GM21717 (cell line): ENCODE measurements around the gene ANXA5.
"Not testable (repeated sequence)": the region's sequence is repeated elsewhere in the genome, so short reads cannot be mapped to it uniquely, and the experiment has no call there.

ENCODE experiments used
- ATAC-seq: cut with Tn5 transposase; IDR thresholded peaks from one replicate; pipeline ENCODE4 v1.9.1; 2021; ENCODE audit warnings: mild to moderate bottlenecking, moderate library complexity; ENCODE audit not compliant: unreplicated experiment

Gene ANXA5

GRCh38 chr4:121679951-121680350 lies 16.8 kb downstream of the ANXA5 start:
- ATAC-seq, result no peak

GRCh38 chr4:121679267-121679666 lies 17.5 kb downstream of the ANXA5 start:
- ATAC-seq, result no peak

- no peak for ATAC-seq
These were observed 19.3 kb downstream of the ANXA5 start for GRCh38 chr4:121677524-121677923.

GRCh38 chr4:121676345-121677075 lies 20.3 kb downstream of the ANXA5 start:
- no peak for ATAC-seq

GRCh38 chr4:121675715-121676114 lies 21.1 kb downstream of the ANXA5 start:
- no peak for ATAC-seq

- no peak for ATAC-seq
These were observed 22.1 kb downstream of the ANXA5 start for GRCh38 chr4:121674696-121675095.

GRCh38 chr4:121674191-121674590 lies 22.6 kb downstream of the ANXA5 start:
- ATAC-seq, result no peak

GRCh38 chr4:121669163-121669550 lies 27.6 kb downstream of the ANXA5 start:
- no peak for ATAC-seq

- ATAC-seq, result no peak
These were observed 28.2 kb downstream of the ANXA5 start for GRCh38 chr4:121668368-121669162.

- ATAC-seq, result no peak
These were observed 30.6 kb downstream of the ANXA5 start for GRCh38 chr4:121666091-121666679.

GRCh38 chr4:121665371-121665770 lies 31.4 kb downstream of the ANXA5 start:
- ATAC-seq, result no peak

GRCh38 chr4:121662225-121662624 lies 34.6 kb downstream of the ANXA5 start:
- ATAC-seq, result no peak

- ATAC-seq, result not testable (repeated sequence)
These were observed 36.4 kb downstream of the ANXA5 start for GRCh38 chr4:121660175-121660933.

- no peak for ATAC-seq
These were observed 38.7 kb downstream of the ANXA5 start for GRCh38 chr4:121658125-121658524.

GRCh38 chr4:121656269-121656641 lies 40.5 kb downstream of the ANXA5 start:
- peak; percentile 35 for ATAC-seq

GRCh38 chr4:121655320-121656268 lies 41.2 kb downstream of the ANXA5 start:
- no peak for ATAC-seq

GRCh38 chr4:121654738-121655137 lies 42.0 kb downstream of the ANXA5 start:
- peak; percentile 96 for ATAC-seq

- no peak for ATAC-seq
These were observed 42.8 kb downstream of the ANXA5 start for GRCh38 chr4:121653986-121654385.

- no peak for ATAC-seq
These were observed 43.6 kb downstream of the ANXA5 start for GRCh38 chr4:121653214-121653613.

GRCh38 chr4:121651597-121651996 lies 45.2 kb downstream of the ANXA5 start:
- no peak for ATAC-seq
